A549 (cell line): ENCODE data around the gene ARAP1. TPM values are rescaled to one million over a fixed set of nuclear protein-coding genes. Genes with fewer than 3 reads are reported as not detected.

Source experiments
- ATAC-seq, 2 experiments: fragments of 200-7000 bp in 1 of 2; fragments of >200 bp in 1 of 2; cut with Nextera tagmentation in 1 of 2; cut with Tn5 transposase in 1 of 2; 3 replicates each; pipeline versions ENCODE4 v1.8.0 to v1.9.1; 2018 to 2020; ENCODE audit warnings: mild to moderate bottlenecking in 1 of 2, moderate library complexity in 1 of 2
- CTCF ChIA-PET: fragments of 300-600 bp; sonication (Branson Sonifier 250); formaldehyde crosslinking; extraction: SDS; loops from one replicate; lab custom pipeline; 2021; ENCODE audit warnings: antibody characterized with exemption, inconsistent platforms; lab: Yijun Ruan, JAX
- POLR2A ChIA-PET: fragments of 350-600 bp; formaldehyde crosslinking; extraction: SDS; loops from one replicate; lab custom pipeline; 2021; ENCODE audit warnings: antibody characterized with exemption, inconsistent platforms; lab: Yijun Ruan, JAX
- DNase-seq, 2 experiments: peaks; one replicate each; pipeline versions ENCODE4 v3.0.0 to v3.0.0-alpha.2; 2011 to 2016; ENCODE audit warnings: low read depth in 1 of 2, low spot score in 1 of 2
- FAIRE-seq: peaks from 2 replicates; lab custom pipeline; 2011; peaks lifted over from hg19 to GRCh38; lab: Jason Lieb, UNC
- H3K27ac ChIP-seq, 2 experiments: fragments of >200 bp; sonication (Bioruptor Twin); formaldehyde crosslinking; 3 replicates each; pipeline ENCODE4 v1.5.1; 2016 to 2017
- H3K4me1 ChIP-seq: fragments of >200 bp; sonication (Bioruptor Twin); formaldehyde crosslinking; 3 replicates; pipeline ENCODE4 v1.6.1; 2016
- H3K4me2 ChIP-seq: fragments of >200 bp; sonication (Bioruptor Twin); formaldehyde crosslinking; 3 replicates; pipeline ENCODE4 v1.6.1; 2016
- H3K4me3 ChIP-seq: fragments of >200 bp; sonication (Bioruptor Twin); formaldehyde crosslinking; 3 replicates; pipeline ENCODE4 v1.5.1; 2016
- H3K9me3 ChIP-seq: fragments of >200 bp; sonication (Bioruptor Twin); formaldehyde crosslinking; 3 replicates; pipeline ENCODE4 v1.6.1; 2016
- CBX2 ChIP-seq: fragments of 200-600 bp; sonication (generic); IDR thresholded peaks from 2 replicates; pipeline ENCODE4 v1.6.1; 2016; ENCODE audit warnings: low read depth, mild to moderate bottlenecking, borderline replicate concordance
- CHD2 ChIP-seq: fragments of 150-350 bp; IDR thresholded peaks from 2 replicates; pipeline ENCODE4 v1.6.1; 2014; ENCODE audit warnings: low read length; ENCODE audit not compliant: partially characterized antibody
- E2F6 ChIP-seq: IDR thresholded peaks from 2 replicates; pipeline ENCODE4 v1.6.1; 2012; ENCODE audit warnings: low read depth, borderline replicate concordance
- EHMT2 ChIP-seq: fragments of 200-600 bp; sonication (generic); IDR thresholded peaks from 2 replicates; pipeline ENCODE4 v1.6.1; 2016; ENCODE audit warnings: antibody characterized with exemption, low read depth, mild to moderate bottlenecking, moderate library complexity
- FOSL2 ChIP-seq, 2 experiments: fragments of 450-650 bp in 1 of 2; fragments of >200 bp in 1 of 2; sonication (Bioruptor Twin) in 1 of 2; formaldehyde crosslinking; IDR thresholded peaks; 2 replicates each; pipeline versions ENCODE4 v1.5.0 to v1.6.1; 2016 to 2020; ENCODE audit warnings: mild to moderate bottlenecking in 1 of 2, moderate library complexity in 1 of 2
- FOXS1 ChIP-seq: fragments of 250-450 bp; sonication (Bioruptor Pico); IDR thresholded peaks from 2 replicates; pipeline ENCODE4 v1.5.0; 2020; ENCODE audit warnings: mild to moderate bottlenecking, moderate library complexity
- HEYL ChIP-seq: fragments of 250-450 bp; sonication (Bioruptor Pico); IDR thresholded peaks from 2 replicates; pipeline ENCODE4 v1.8.0; 2021; ENCODE audit warnings: mild to moderate bottlenecking, moderate library complexity
- KDM1A ChIP-seq: fragments of 200-600 bp; sonication (generic); IDR thresholded peaks from 2 replicates; pipeline ENCODE4 v1.6.1; 2016; ENCODE audit warnings: low read depth, mild to moderate bottlenecking
- KDM5A ChIP-seq: fragments of 200-600 bp; sonication (generic); IDR thresholded peaks from 2 replicates; pipeline ENCODE4 v1.6.1; 2016; ENCODE audit warnings: antibody characterized with exemption, mild to moderate bottlenecking
- MAX ChIP-seq: IDR thresholded peaks from 2 replicates; pipeline ENCODE4 v1.6.1; 2012
- NPAS2 ChIP-seq: fragments of 250-450 bp; sonication (Bioruptor Pico); IDR thresholded peaks from 2 replicates; pipeline ENCODE4 v1.8.0; 2022; ENCODE audit warnings: mild to moderate bottlenecking, moderate library complexity, borderline replicate concordance
- RCOR1 ChIP-seq: fragments of 150-350 bp; IDR thresholded peaks from 2 replicates; pipeline ENCODE4 v1.6.1; 2014; ENCODE audit warnings: antibody characterized with exemption, low read length, low read depth
- SMC3 ChIP-seq: fragments of >200 bp; sonication (Bioruptor Twin); formaldehyde crosslinking; IDR thresholded peaks from 3 replicates; pipeline ENCODE4 v1.6.1; 2018; ENCODE audit warnings: inconsistent platforms
- SREBF2 ChIP-seq: fragments of 450-650 bp; IDR thresholded peaks from 2 replicates; pipeline ENCODE4 v1.6.1; 2014; ENCODE audit warnings: mild to moderate bottlenecking, moderate library complexity
- ZNF302 ChIP-seq: fragments of 250-450 bp; sonication (Bioruptor Pico); IDR thresholded peaks from 2 replicates; pipeline ENCODE4 v1.9.0; 2021; ENCODE audit warnings: inconsistent platforms, mild to moderate bottlenecking, moderate library complexity
- WGBS: methylation state at CpG from one replicate; pipeline ENCODE4 v1.1.6; 2017; ENCODE audit errors: missing lambda C conversion rate; 5-methylcytosine and 5-hydroxymethylcytosine counted together
- polyA plus RNA-seq, 4 experiments: library from polyadenylated mRNA; depleted of rRNA in 3 of 4; stranded (reverse); fragments of >200 nt; fragmentation: RNase III in 1 of 4; extraction: RNeasy Plus Mini Kit Qiagen cat#74134 plus additional on column Dnase treatment in 1 of 4; gene quantifications; 2 replicates in 3 of 4; 3 replicates in 1 of 4; pipeline ENCODE4 v1.2.3, GENCODE V29; 2011 to 2017
- TF ChIP-seq, protein P1 (sequence below): IDR thresholded peaks from 2 replicates; pipeline ENCODE4 v1.6.1; 2012
- TF ChIP-seq, protein P2 (sequence below): fragments of >200 bp; sonication (Bioruptor Twin); formaldehyde crosslinking; IDR thresholded peaks from 3 replicates; pipeline ENCODE4 v1.5.1; 2016
- TF ChIP-seq, protein P3 (sequence below): fragments of 250-450 bp; sonication (Bioruptor Pico); IDR thresholded peaks from 2 replicates; pipeline ENCODE4 v1.5.0; 2020; ENCODE audit warnings: low read depth, mild to moderate bottlenecking, moderate library complexity

ARAP1 gene
- polyA plus RNA-seq, 2 of the 4 experiments (the other 2 are of a cell fraction): 29.5 to 30.1 TPM

GRCh38 chr11:72642043-72642883, 109.9 kb downstream of the ARAP1 start:
- no peak for FAIRE-seq
- POLR2A ChIA-PET: interaction anchor here (1.2 kb wide), 1 partner anchor 52 kb away, joined by 3 read pairs; no protein-coding TSS in a partner anchor
- peak; percentile 55 to 75 for ATAC-seq
- H3K9me3 ChIP-seq: no peaks in the 10 kb centered on the region
- TF ChIP-seq FOXS1 (no peak), CBX2 (no peak), SREBF2 (no peak), EHMT2 (no peak), ZNF302 (no peak), E2F6 (no peak), NPAS2 (no peak), SMC3 (no peak), CHD2 (no peak), KDM5A (no peak), RCOR1 (no peak), FOSL2 (IDR thresholded peaks at IDR 0.05) (no peak), FOSL2 (CRISPR knock-in tag; IDR thresholded peaks at IDR 0.05) (no peak), MAX (no peak), HEYL (CRISPR knock-in tag) (no peak)
- TF ChIP-seq, protein P1, sequence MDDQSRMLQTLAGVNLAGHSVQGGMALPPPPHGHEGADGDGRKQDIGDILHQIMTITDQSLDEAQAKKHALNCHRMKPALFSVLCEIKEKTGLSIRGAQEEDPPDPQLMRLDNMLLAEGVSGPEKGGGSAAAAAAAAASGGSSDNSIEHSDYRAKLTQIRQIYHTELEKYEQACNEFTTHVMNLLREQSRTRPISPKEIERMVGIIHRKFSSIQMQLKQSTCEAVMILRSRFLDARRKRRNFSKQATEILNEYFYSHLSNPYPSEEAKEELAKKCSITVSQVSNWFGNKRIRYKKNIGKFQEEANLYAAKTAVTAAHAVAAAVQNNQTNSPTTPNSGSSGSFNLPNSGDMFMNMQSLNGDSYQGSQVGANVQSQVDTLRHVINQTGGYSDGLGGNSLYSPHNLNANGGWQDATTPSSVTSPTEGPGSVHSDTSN: no peak
- TF ChIP-seq, protein P2, sequence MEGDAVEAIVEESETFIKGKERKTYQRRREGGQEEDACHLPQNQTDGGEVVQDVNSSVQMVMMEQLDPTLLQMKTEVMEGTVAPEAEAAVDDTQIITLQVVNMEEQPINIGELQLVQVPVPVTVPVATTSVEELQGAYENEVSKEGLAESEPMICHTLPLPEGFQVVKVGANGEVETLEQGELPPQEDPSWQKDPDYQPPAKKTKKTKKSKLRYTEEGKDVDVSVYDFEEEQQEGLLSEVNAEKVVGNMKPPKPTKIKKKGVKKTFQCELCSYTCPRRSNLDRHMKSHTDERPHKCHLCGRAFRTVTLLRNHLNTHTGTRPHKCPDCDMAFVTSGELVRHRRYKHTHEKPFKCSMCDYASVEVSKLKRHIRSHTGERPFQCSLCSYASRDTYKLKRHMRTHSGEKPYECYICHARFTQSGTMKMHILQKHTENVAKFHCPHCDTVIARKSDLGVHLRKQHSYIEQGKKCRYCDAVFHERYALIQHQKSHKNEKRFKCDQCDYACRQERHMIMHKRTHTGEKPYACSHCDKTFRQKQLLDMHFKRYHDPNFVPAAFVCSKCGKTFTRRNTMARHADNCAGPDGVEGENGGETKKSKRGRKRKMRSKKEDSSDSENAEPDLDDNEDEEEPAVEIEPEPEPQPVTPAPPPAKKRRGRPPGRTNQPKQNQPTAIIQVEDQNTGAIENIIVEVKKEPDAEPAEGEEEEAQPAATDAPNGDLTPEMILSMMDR: no peak
- TF ChIP-seq, protein P3, sequence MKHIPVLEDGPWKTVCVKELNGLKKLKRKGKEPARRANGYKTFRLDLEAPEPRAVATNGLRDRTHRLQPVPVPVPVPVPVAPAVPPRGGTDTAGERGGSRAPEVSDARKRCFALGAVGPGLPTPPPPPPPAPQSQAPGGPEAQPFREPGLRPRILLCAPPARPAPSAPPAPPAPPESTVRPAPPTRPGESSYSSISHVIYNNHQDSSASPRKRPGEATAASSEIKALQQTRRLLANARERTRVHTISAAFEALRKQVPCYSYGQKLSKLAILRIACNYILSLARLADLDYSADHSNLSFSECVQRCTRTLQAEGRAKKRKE (CRISPR knock-in tag): no peak
- CTCF ChIA-PET: interaction anchor here (0.8 to 13.1 kb wide), 18 partner anchors 9 to 207 kb away, joined by 3 to 171 read pairs (median 6); no protein-coding TSS in a partner anchor
- H3K4me2 ChIP-seq: peak overlapping the region; percentile 100
- 4% methylated on average over 38 of the region's 85 CpGs for WGBS
- H3K27ac ChIP-seq: peak overlapping the region; percentile 58 to 91
- H3K4me1 ChIP-seq: peaks cover 19% of the 10 kb centered on the region
- DNase-seq: peak; percentile 28 to 69
- H3K4me3 ChIP-seq: peak overlapping the region; percentile 68

DNA sequence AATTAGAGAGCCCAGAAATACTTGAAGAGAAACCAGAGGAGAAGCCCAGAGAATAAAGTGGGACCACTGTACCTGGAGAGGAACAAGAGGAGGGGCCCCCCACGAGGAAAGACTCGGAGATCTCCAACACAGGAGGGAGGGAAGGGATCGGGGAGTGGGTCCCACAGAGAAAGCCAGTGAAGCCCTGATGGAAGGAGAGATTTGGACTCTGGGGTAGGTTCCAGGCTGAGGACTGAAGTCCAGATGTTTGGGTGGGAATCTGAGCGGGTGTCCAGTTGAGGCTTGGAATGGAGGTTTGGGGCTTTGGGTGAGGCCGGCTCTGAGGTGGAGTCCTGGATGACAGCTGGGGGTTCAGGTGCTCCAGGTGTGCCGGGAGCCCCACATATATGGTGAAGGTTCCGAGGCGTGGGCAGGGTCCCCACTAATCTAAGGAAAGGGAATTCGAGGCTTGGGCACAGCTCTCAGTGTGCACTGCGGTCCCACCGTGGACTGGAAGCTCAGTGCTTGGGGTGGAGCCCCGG, 110.6 kb downstream of the ARAP1 start:
- DNase-seq (no peak), FAIRE-seq (no peak), ATAC-seq (no peak)
- TF ChIP-seq, protein P1: no peak
- TF ChIP-seq KDM1A: no peak
- no peak for TF ChIP-seq CHD2
- no peak for TF ChIP-seq ZNF302
- WGBS: 31% methylated on average over 12 of the region's 12 CpGs
- H3K4me2 ChIP-seq: peak overlapping the region; percentile 100
- peak overlapping the region in 1 of 2 experiments; percentile 91; a peak in 3 of 6 replicates for H3K27ac ChIP-seq
- peak overlapping the region; percentile 68; the same call in 2 of the 3 replicates for H3K4me3 ChIP-seq
- ChIA-PET POLR2A (interaction anchor here (1.2 kb wide), 1 partner anchor 52 kb away, joined by 3 read pairs; no protein-coding TSS in a partner anchor), CTCF (interaction anchor here (0.8 to 13.1 kb wide), 8 partner anchors 13 to 170 kb away, joined by 3 to 171 read pairs (median 10); no protein-coding TSS in a partner anchor)
- H3K9me3 ChIP-seq: no peaks in the 10 kb centered on the region
- H3K4me1 ChIP-seq: peaks cover 22% of the 10 kb centered on the region
